ENCODE results near the gene SFMBT1.

DNA sequence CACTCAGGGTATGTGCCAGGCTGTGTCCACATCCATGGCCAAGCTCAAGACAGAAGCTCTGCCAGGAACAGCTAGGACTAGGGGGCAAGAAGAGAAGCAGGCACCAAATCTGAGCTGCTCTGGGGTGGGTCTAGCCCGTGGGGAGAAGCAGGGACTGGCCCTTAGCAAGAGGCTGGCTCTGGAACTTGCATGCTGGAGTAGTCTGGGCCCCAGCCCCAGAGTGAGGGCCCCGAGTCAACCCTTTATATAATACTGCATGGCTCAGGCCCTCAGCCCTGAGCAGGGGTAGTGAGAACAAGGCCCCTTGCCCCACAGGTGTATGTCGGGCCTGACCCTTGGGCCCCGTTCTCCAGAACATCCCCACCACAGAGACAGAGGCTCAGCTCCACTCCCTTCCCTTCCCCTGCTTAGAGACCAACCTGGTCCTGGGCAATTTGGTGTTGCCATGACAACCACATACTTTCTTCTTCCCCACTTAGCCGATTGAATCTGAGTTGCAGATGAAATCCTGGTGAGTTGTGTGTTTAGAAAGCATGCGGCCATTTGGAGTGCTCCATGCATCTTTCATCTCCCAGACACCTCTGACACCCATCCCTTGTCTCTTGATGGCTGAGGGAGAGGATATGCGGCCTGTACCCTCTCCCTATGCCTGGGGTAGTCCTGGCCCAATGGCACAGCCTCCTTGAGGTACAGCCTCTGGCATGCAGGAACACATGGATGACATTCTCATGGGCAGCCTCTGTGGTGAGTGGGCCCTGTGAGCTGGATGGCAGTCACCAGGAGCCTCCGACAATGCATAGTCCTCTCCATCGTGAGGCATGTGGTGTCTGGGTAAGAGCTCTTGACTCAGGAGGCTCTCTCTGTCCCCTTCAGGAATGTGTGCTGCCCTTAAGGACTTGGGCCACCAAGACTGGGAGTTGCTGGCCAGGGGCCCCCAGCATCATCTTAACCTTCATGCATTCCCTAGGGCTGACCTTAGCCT is 29.2 kb upstream of the SFMBT1 start:
- TF ChIP-seq, protein P1, sequence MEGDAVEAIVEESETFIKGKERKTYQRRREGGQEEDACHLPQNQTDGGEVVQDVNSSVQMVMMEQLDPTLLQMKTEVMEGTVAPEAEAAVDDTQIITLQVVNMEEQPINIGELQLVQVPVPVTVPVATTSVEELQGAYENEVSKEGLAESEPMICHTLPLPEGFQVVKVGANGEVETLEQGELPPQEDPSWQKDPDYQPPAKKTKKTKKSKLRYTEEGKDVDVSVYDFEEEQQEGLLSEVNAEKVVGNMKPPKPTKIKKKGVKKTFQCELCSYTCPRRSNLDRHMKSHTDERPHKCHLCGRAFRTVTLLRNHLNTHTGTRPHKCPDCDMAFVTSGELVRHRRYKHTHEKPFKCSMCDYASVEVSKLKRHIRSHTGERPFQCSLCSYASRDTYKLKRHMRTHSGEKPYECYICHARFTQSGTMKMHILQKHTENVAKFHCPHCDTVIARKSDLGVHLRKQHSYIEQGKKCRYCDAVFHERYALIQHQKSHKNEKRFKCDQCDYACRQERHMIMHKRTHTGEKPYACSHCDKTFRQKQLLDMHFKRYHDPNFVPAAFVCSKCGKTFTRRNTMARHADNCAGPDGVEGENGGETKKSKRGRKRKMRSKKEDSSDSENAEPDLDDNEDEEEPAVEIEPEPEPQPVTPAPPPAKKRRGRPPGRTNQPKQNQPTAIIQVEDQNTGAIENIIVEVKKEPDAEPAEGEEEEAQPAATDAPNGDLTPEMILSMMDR (IDR thresholded peaks at IDR 0.05): no peak
- TF ChIP-seq POLR2A (IDR thresholded peaks at IDR 0.05): no peak
